Measurements from ENCODE around the gene ANLN.
"Not testable (repeated sequence)": the region's sequence is repeated elsewhere in the genome, so short reads cannot be mapped to it uniquely, and the experiment has no call there.

The ANLN gene

GRCh38 chr7:36409180-36409579 is 19.5 kb downstream of the ANLN start:
- DNase-seq: no peak

- no peak for DNase-seq
Measured at GRCh38 chr7:36415144-36415543, 25.5 kb downstream of the ANLN start.

DNA sequence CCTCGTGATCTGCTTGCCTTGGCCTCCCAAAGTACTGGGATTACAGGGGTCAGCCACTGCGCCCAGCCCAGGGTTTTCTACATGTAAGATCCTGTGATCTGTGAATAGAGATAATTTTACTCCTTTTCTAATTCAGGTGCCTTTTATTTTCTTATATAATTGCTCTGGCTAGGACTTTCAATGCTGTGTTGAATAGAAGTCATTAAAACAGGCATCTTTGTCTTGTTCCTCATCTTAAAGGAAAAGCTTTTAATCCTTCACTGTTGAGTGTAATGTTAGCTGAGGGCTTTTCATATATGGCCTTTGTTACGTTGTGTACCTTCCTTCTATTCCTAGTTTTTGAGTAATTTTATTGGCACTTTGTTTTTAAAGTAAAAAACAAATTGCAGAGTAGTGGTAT is 26.6 kb downstream of the ANLN start:
- DNase-seq: no peak

GRCh38 chr7:36420307-36420706 is 30.6 kb downstream of the ANLN start:
- DNase-seq: no peak

DNA sequence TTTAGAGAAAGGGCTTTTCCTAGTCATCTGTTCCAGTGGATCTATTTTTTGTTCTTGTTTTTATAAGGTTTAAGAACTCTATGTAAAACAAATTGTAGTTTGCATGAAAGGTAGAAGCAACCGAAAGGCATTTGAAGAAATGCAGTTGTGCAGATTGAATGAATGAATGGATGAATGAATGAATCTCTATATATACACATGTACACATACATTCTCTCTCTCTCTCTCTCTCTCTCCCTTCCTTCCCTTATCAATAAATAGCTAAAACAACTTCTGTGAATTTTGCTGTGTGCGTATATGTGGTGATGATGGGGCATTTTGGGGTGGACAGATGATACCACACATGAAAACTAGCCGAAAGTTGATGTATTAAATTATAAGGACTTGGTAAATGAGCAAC is 32.4 kb downstream of the ANLN start:
- DNase-seq: no peak

GRCh38 chr7:36423633-36424032 is 34.0 kb downstream of the ANLN start:
- no peak for DNase-seq

DNA sequence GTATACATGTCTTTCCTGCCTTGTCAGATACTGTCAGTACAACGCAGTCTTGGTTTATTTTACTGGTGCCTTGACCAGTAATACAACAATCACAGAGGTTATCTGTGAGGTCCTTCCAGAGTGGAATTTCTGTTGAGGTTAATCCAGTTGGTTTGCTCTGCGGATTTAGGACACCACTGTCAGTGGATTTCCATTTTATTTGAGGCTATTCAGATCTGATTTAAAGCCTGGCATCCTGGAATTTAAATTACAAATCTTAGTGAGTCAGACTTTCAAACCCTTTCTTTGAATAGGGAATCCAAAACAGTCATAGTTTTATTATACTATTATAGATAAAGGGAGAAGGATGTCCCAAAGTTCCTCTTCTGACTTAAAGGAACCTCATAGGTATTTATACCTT is 40.5 kb downstream of the ANLN start:
- no peak for DNase-seq

DNA sequence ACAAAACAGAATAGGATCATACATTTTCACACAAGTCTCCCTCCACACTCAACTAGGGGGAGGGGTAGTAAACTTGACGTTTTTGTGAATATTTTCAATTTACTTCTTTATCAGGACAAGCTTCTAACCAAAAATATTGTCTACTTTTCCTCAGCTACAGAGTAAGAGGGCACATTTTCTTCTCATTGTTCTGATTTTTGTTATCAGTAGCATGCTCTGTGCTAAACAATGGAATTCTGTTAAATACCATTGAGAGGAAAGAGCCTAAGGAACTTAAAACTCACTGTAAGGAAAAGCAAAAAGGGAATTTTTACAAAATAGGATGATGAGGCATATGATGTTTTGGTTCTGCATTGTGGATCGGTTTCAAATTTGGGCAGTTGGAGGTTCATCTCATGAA is 41.2 kb downstream of the ANLN start:
- no peak for DNase-seq

- no peak for DNase-seq
Measured at GRCh38 chr7:36438211-36438610, 48.5 kb downstream of the ANLN start.

DNA sequence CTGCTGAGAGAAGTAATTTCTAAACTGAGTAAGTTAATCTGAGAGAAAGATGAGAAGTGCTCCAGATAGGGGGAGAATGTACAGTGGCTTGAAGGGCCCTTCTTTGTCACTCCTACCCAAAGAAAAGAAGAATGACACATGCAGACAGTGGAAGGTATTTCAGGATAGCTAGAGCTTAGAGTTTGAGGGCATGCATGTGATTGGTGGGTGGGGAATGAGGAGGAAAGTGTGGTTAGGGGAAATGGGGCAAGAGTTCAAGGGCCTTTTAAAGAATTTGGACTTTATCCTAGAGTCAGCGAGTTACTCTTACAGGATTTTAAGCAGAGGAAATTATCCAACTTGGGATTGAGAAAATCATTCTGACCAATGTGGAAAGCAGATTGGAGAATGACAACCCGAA is 50.0 kb downstream of the ANLN start:
- no peak for DNase-seq

GRCh38 chr7:36440880-36441279 is 51.2 kb downstream of the ANLN start:
- no peak for DNase-seq

DNA sequence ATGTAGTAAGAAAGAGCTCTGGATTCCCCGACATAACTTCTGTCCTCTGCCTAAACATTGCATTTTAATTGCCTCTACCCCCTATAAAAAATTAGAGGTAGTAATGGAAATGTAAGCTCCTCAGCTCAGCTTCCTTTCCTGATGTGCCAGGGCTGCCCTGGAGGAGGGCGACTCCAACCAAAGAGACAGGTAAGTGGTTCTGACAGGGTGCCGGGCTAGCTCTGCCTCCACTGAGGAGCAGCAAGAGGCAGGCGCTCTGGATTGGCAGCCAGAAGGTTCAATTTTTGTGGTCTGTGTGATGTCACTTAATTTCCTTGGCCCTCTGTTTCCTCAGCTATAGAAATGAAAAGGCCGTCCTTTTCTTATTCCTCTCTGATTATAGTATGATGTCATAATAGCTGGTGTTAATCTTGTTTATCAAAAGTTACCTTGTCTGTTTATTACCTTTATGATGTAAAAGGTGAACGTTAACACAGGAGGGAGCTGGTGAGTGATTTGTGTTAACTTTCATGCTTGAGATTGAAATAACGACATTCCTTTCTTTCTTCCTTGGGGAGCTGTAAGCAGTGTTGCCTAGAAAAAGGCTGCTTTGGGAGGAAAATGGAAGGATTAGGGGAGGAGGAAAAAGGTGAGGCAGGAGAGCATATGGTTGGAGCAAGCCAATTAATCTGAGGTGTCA is 51.8 kb downstream of the ANLN start:
- no peak for DNase-seq

DNA sequence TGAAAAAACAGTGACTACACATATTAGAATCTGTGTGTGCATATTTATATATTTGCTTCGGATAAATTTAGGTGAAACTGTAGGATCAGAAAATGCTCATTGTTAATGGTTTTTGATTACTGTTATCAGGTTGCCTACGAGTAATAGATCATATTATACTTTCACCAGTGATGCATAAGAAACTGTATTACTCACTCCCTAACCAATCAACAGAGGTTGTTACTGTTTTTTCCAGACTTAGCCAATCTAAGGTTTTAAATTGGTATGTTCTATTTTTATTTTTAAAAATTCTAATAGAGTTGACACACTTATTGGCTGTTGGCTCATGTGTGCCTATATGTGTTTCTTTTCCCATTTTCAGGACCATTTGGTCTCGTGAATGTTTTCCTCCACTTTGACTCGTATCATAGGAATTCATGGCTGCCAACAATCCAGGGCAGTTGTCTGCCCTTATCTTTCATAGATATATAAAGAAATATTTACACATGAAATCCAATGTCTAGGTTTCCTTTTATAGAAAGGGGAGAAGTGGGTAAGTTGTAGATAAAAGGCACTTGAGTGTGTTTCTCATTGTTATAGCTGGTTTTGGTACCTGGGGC is 59.2 kb downstream of the ANLN start:
- no peak for DNase-seq

GRCh38 chr7:36449685-36450084 is 60.0 kb downstream of the ANLN start:
- no peak for DNase-seq

DNA sequence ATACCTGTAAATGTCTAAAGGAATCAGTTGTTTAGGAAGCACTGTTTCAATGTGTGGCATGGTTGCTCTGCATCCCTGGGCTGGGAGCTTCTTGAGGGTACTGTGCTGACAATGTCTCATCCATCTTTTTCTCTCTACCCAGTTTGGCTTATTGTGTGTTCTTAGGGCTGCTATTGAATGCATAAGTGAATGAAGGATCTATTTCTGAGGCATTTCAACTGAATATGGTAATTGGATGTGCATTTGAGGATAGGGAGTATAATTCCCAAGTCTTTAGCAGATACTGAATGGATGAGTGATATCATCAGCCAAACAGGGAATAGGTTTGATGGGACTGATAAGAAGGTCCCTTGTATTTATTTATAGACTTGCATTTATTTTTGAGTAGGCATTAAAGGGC is 64.1 kb downstream of the ANLN start:
- no peak for DNase-seq

GRCh38 chr7:36455646-36456045 is 66.0 kb downstream of the ANLN start:
- no peak for DNase-seq

DNA sequence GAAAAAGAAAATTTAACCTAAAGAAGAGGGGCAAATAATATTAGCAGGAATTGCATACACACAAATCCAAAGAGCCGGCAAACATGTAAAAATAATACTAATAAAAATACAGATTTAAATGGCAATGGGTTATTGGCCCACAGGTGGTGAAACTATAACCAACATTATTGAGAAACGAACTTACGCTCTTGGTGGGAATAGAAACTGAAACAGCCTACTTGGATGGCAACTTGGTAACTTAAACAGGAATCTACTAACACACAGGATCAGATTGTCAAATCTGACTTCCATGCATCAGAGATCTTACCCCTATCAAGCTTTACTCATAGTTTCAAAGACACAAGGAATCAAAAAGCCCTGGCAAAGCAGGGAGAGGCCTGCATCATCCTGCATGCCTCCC is 66.5 kb downstream of the ANLN start:
- no peak for DNase-seq

- DNase-seq: no peak
Measured at GRCh38 chr7:36456548-36456947, 66.9 kb downstream of the ANLN start.

DNA sequence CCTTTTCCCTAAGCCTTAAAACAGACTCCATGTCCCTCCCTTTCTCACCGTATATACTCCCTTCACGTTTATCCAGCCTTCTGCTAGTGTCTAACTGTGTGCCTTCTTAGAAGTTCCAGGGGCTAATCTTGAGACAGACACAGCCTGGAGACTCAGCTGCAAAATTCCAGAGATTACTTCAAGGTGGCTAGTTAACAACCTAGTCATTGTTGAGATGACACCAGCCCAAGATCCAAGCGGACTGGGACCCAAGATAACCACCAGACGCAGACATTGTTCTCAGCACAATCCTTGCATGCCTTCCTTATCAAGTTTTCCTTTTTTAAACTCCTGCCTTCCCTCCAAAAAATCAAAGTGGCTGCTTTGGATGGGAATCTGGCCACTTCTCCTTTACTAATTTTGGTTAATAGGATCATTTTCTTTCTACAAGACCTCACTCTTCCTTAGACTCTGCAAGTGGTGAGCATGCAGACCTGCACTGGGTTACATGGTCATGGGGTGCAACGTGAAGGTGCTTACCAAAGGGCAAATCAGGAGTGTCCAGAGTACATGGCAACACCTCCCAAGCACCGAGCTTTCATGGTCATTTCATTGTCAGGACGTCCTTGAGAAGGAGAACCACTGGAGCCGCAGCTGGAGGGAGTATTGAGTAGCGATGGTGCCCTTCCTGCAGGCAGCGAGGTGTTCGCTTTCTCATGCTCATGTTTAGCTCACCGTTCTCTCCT is 69.7 kb downstream of the ANLN start:
- no peak for DNase-seq

DNA sequence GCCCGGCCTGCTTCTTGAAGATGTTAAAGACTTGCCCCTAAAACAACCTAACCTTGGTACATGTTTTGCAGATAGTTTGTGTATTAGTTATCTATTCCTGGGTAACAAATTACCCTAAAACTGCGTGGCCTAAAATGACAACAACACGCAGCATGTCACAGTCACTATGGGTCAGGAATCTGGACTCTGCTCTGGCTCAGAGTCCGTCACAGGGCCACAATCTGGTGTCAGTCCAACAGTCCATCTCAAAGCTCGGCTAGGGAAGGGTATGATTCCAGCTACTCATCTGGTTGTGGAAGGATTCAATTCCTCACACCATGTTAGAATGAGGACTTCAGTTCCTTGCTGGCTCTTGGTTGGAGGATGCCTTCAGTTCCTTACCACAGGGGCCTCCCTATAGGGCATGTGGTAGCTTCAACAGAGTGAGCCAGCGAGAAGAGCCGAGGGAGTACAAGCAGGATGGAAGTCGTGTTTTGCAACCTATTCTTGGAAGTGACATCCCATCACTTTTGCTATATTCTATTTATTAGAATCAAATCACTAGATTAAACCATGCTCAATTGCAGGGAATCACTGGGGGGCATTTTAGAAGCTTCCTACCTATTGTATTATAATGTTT is 71.3 kb downstream of the ANLN start:
- no peak for DNase-seq

- no peak for DNase-seq
Measured at GRCh38 chr7:36462551-36463137, 73.0 kb downstream of the ANLN start.

- no peak for DNase-seq
Measured at GRCh38 chr7:36464271-36464670, 74.6 kb downstream of the ANLN start.

DNA sequence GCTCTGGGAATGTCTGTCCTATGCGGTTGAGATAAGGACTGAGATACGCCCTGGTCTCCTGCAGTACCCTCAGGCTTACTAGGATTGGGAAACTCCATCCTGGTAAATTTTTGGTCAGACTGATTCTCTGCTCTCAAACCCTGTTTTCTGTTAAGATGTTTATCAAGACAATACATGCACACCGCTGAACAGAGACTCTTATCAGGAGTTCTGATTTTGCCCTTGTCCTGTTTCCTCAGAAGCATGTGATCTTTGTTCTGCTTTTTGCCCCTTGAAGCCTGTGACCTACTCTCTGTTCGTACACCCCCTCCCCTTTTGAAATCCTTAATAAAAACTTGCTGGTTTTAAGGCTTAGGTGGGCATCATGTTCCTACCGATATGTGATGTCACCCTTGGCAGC is 76.3 kb downstream of the ANLN start:
- not testable (repeated sequence) for DNase-seq

Measured in retina (tissue), 1 donor.